ENCODE data around the gene NKX6-1.

The NKX6-1 gene

GRCh38 chr4:84512277-84512676, 13.2 kb upstream of the NKX6-1 start:
- 89 to 97% methylated on average over 5 of the region's 5 CpGs for WGBS, 2 experiments
- Histone ChIP-seq H3K36me3 (ENCODE audit: control insufficient read depth, insufficient read depth, low read length) (no peaks in the 10 kb centered on the region), H3K4me3 (ENCODE audit: insufficient read depth, low read depth, low read length) (no peak overlapping the region), H3K4me1 (ENCODE audit: control insufficient read depth, insufficient read depth, low read length) (no peaks in the 10 kb centered on the region), H3K27me3 (ENCODE audit: control insufficient read depth, insufficient read depth, low read length, poor library complexity, severe bottlenecking) (no peaks in the 10 kb centered on the region), H3K27ac (ENCODE audit: insufficient read depth, low read depth, low read length, poor library complexity, severe bottlenecking) (no peak overlapping the region), H3K9me3 (ENCODE audit: control insufficient read depth, low read length) (no peaks in the 10 kb centered on the region)

DNA sequence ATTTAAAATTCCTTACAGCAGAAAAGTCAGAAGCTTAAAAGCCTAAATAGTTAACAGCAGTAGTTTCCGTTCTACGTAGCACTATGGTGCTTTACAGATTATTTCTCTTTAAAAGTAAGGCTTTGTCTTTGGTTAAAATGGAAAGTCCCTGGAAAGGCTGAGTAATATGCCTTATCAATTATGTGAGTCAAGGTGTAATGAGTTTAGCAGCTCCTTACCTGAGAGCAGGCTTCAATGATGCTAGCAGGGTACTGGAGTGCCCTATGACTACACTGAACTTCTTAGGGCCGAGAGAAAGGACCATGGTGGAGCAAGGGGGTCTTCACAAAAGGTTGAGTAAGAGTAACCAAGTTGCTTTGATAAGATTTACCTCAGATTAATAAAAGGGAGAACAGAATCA, 12.6 kb upstream of the NKX6-1 start:
- Histone ChIP-seq H3K36me3 (ENCODE audit: control insufficient read depth, insufficient read depth, low read length) (no peaks in the 10 kb centered on the region), H3K4me1 (ENCODE audit: control insufficient read depth, insufficient read depth, low read length) (no peaks in the 10 kb centered on the region), H3K4me3 (ENCODE audit: insufficient read depth, low read depth, low read length) (no peak overlapping the region), H3K27me3 (ENCODE audit: control insufficient read depth, insufficient read depth, low read length, poor library complexity, severe bottlenecking) (no peaks in the 10 kb centered on the region), H3K9me3 (ENCODE audit: control insufficient read depth, low read length) (no peaks in the 10 kb centered on the region), H3K27ac (ENCODE audit: insufficient read depth, low read depth, low read length, poor library complexity, severe bottlenecking) (no peak overlapping the region)
- whole genome bisulfite sequencing, 2 experiments = 94 to 97% methylated on average over 3 of the region's 3 CpGs

DNA sequence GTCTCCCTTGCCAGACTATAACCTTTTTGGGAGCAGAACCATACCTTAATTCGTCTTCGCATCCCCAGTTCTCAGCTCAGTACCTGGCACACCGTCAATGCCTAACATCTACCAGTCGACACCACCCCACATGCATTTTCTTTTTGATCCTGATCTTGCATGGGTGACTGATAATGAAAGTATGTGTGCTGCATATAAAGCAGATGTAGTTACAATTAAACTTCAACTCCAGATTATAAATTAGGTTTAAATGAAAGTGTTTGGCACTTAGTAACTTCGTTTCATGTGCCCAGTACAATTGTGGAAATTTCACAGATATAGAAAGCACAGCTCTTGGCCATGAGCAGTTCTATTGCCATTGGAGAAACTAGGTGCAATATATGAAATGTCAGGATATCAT, 8.8 kb upstream of the NKX6-1 start:
- WGBS, 2 experiments = 87 to 91% methylated on average over 4 to 5 of the region's 5 CpGs
- Histone ChIP-seq H3K36me3 (ENCODE audit: control insufficient read depth, insufficient read depth, low read length) (no peaks in the 10 kb centered on the region), H3K27me3 (ENCODE audit: control insufficient read depth, insufficient read depth, low read length, poor library complexity, severe bottlenecking) (peaks cover 19% of the 10 kb centered on the region), H3K4me1 (ENCODE audit: control insufficient read depth, insufficient read depth, low read length) (no peaks in the 10 kb centered on the region), H3K27ac (ENCODE audit: insufficient read depth, low read depth, low read length, poor library complexity, severe bottlenecking) (no peak overlapping the region), H3K4me3 (ENCODE audit: insufficient read depth, low read depth, low read length) (no peak overlapping the region), H3K9me3 (ENCODE audit: control insufficient read depth, low read length) (no peaks in the 10 kb centered on the region)

- Histone ChIP-seq H3K36me3 (ENCODE audit: control insufficient read depth, insufficient read depth, low read length) (no peaks in the 10 kb centered on the region), H3K4me3 (ENCODE audit: insufficient read depth, low read depth, low read length) (no peak overlapping the region), H3K27ac (ENCODE audit: insufficient read depth, low read depth, low read length, poor library complexity, severe bottlenecking) (no peak overlapping the region), H3K4me1 (ENCODE audit: control insufficient read depth, insufficient read depth, low read length) (peaks cover 8% of the 10 kb centered on the region), H3K27me3 (ENCODE audit: control insufficient read depth, insufficient read depth, low read length, poor library complexity, severe bottlenecking) (peaks cover 50% of the 10 kb centered on the region), H3K9me3 (ENCODE audit: control insufficient read depth, low read length) (no peaks in the 10 kb centered on the region)
- no CpG with 5 or more reads among the region's 2 CpGs for WGBS, 2 experiments
Measured at GRCh38 chr4:84504821-84505220, 5.7 kb upstream of the NKX6-1 start.

- WGBS, 2 experiments = 7% methylated on average over 19 of the region's 19 CpGs
- no peak overlapping the region for H3K27ac ChIP-seq (ENCODE audit: insufficient read depth, low read depth, low read length, poor library complexity, severe bottlenecking)
- no peaks in the 10 kb centered on the region for H3K36me3 ChIP-seq (ENCODE audit: control insufficient read depth, insufficient read depth, low read length)
- peaks cover 8% of the 10 kb centered on the region for H3K4me1 ChIP-seq (ENCODE audit: control insufficient read depth, insufficient read depth, low read length)
- H3K9me3 ChIP-seq (ENCODE audit: control insufficient read depth, low read length) = no peaks in the 10 kb centered on the region
- H3K27me3 ChIP-seq (ENCODE audit: control insufficient read depth, insufficient read depth, low read length, poor library complexity, severe bottlenecking) = peaks cover 60% of the 10 kb centered on the region
- no peak overlapping the region for H3K4me3 ChIP-seq (ENCODE audit: insufficient read depth, low read depth, low read length)
Measured at GRCh38 chr4:84503495-84504437, 4.7 kb upstream of the NKX6-1 start.

DNA sequence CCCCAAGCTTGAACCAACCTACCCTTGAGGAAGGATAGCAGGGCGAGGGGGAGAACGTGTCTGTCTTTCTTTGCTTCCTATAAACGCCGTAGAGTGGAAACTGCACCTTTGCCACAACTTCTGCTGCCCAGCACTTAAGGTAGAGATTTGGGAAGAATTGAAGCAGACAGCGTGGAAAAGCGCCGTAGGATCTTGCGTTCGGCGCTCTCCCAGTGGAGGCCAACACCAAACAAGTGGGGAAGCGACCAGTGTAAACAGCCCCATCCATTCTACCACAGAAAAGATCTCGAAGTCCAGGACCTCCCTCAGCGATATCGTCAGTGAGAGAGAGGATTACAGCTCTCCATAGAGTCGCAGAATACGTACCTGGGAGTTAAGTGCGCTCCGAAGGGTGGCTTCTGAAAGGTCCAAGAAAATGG, 3.9 kb upstream of the NKX6-1 start:
- Histone ChIP-seq H3K4me1 (ENCODE audit: control insufficient read depth, insufficient read depth, low read length) (peaks cover 8% of the 10 kb centered on the region), H3K27ac (ENCODE audit: insufficient read depth, low read depth, low read length, poor library complexity, severe bottlenecking) (no peak overlapping the region), H3K27me3 (ENCODE audit: control insufficient read depth, insufficient read depth, low read length, poor library complexity, severe bottlenecking) (peaks cover 68% of the 10 kb centered on the region), H3K4me3 (ENCODE audit: insufficient read depth, low read depth, low read length) (no peak overlapping the region), H3K9me3 (ENCODE audit: control insufficient read depth, low read length) (no peaks in the 10 kb centered on the region), H3K36me3 (ENCODE audit: control insufficient read depth, insufficient read depth, low read length) (no peaks in the 10 kb centered on the region)
- 5 to 6% methylated on average over 18 of the region's 18 CpGs for WGBS, 2 experiments

DNA sequence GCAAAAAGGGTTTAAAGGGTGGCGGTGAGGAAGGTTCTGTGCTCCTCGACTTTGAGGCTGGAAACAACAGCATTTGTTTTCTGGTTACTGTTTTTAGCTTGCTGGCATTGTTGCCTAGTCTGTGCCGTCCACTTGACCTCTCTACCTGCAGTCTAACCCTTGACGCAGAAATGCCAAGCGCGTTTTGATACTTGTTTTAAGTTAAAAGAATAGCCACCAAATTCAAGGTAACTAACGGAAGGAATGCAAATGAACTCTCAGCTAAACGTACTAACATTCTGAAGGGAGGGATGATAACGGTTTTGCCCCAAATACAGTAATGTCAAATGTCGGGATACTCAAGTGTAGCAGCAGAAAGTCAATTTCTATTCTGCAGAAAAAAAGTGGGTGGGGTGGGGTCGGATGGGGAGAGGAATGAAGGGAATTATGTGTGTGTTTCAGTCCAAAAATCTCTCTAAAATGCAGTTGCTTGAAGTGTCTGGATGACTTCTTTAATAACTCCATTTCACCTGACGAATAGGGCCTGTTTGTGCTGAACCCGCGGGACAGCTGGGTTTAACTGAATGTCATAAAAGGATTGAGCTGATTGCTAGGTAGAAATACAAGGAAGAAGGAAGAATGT, 3.4 kb upstream of the NKX6-1 start:
- H3K27ac ChIP-seq (ENCODE audit: insufficient read depth, low read depth, low read length, poor library complexity, severe bottlenecking) = no peak overlapping the region
- peaks cover 8% of the 10 kb centered on the region for H3K4me1 ChIP-seq (ENCODE audit: control insufficient read depth, insufficient read depth, low read length)
- H3K4me3 ChIP-seq (ENCODE audit: insufficient read depth, low read depth, low read length) = no peak overlapping the region
- 5 to 6% methylated on average over 14 of the region's 14 CpGs for WGBS, 2 experiments
- H3K9me3 ChIP-seq (ENCODE audit: control insufficient read depth, low read length) = no peaks in the 10 kb centered on the region
- H3K27me3 ChIP-seq (ENCODE audit: control insufficient read depth, insufficient read depth, low read length, poor library complexity, severe bottlenecking) = peaks cover 74% of the 10 kb centered on the region
- H3K36me3 ChIP-seq (ENCODE audit: control insufficient read depth, insufficient read depth, low read length) = no peaks in the 10 kb centered on the region

GRCh38 chr4:84501721-84502267, 2.7 kb upstream of the NKX6-1 start:
- H3K4me3 ChIP-seq (ENCODE audit: insufficient read depth, low read depth, low read length) = no peak overlapping the region

DNA sequence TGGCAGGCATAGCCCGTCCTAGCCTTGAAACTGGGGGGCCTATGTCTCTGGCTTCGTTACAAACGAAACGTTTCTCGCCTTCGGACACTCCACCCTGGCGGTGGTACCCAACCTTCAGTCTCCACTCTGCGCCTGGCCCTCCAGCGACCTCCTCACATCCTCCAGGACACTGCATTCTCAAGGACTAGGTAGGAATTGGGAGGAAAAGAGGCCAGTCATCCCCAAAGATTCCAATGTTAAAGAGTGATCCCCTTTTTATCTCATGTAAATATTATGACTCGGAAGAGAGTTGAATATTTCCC, 2.1 kb upstream of the NKX6-1 start:
- Histone ChIP-seq H3K4me1 (ENCODE audit: control insufficient read depth, insufficient read depth, low read length) (peaks cover 17% of the 10 kb centered on the region), H3K9me3 (ENCODE audit: control insufficient read depth, low read length) (no peaks in the 10 kb centered on the region), H3K4me3 (ENCODE audit: insufficient read depth, low read depth, low read length) (no peak overlapping the region), H3K27me3 (ENCODE audit: control insufficient read depth, insufficient read depth, low read length, poor library complexity, severe bottlenecking) (peaks cover 87% of the 10 kb centered on the region), H3K36me3 (ENCODE audit: control insufficient read depth, insufficient read depth, low read length) (no peaks in the 10 kb centered on the region), H3K27ac (ENCODE audit: insufficient read depth, low read depth, low read length, poor library complexity, severe bottlenecking) (no peak overlapping the region)
- WGBS, 2 experiments = 3% methylated on average over 9 to 10 of the region's 10 CpGs

More at GRCh38 chr4:84501721-84502267, 2.7 kb upstream of the NKX6-1 start:
- H3K27ac ChIP-seq (ENCODE audit: insufficient read depth, low read depth, low read length, poor library complexity, severe bottlenecking) = no peak overlapping the region
- peaks cover 11% of the 10 kb centered on the region for H3K4me1 ChIP-seq (ENCODE audit: control insufficient read depth, insufficient read depth, low read length)
- WGBS, 2 experiments = 1 to 2% methylated on average over 33 of the region's 33 CpGs
- no peaks in the 10 kb centered on the region for H3K9me3 ChIP-seq (ENCODE audit: control insufficient read depth, low read length)
- peaks cover 80% of the 10 kb centered on the region for H3K27me3 ChIP-seq (ENCODE audit: control insufficient read depth, insufficient read depth, low read length, poor library complexity, severe bottlenecking)
- H3K36me3 ChIP-seq (ENCODE audit: control insufficient read depth, insufficient read depth, low read length) = no peaks in the 10 kb centered on the region

- peaks cover 23% of the 10 kb centered on the region for H3K4me1 ChIP-seq (ENCODE audit: control insufficient read depth, insufficient read depth, low read length)
- no peak overlapping the region for H3K27ac ChIP-seq (ENCODE audit: insufficient read depth, low read depth, low read length, poor library complexity, severe bottlenecking)
- no peak overlapping the region for H3K4me3 ChIP-seq (ENCODE audit: insufficient read depth, low read depth, low read length)
- peaks cover 92% of the 10 kb centered on the region for H3K27me3 ChIP-seq (ENCODE audit: control insufficient read depth, insufficient read depth, low read length, poor library complexity, severe bottlenecking)
- WGBS, 2 experiments = 15 to 20% methylated on average over 22 of the region's 22 CpGs
- no peaks in the 10 kb centered on the region for H3K36me3 ChIP-seq (ENCODE audit: control insufficient read depth, insufficient read depth, low read length)
- H3K9me3 ChIP-seq (ENCODE audit: control insufficient read depth, low read length) = no peaks in the 10 kb centered on the region
Measured at GRCh38 chr4:84500386-84501201, 1.5 kb upstream of the NKX6-1 start.

Measured in ectodermal cell (in vitro differentiated cells).